HepG2 (cell line): ENCODE data around the gene CIAO3. TPM values are rescaled to one million over a fixed set of nuclear protein-coding genes. Genes with fewer than 3 reads are reported as not detected.

Experiments used
- ATAC-seq: fragments of 200-7000 bp; cut with Tn5 transposase; 3 replicates; pipeline ENCODE4 v1.9.1; 2020; ENCODE audit warnings: mild to moderate bottlenecking, moderate library complexity
- BruUV-seq: library from RNA; stranded (reverse); fragments of 400-500 nt; replicated peaks from 2 replicates; lab custom pipeline; 2021; lab: Mats Ljungman, UMichigan
- CTCF ChIA-PET: fragments of 300-600 bp; formaldehyde crosslinking; extraction: SDS; loops from one replicate; lab custom pipeline; 2021; ENCODE audit warnings: low total read pairs, inconsistent platforms, low intra/inter-chr PET ratio; lab: Yijun Ruan, JAX
- POLR2A ChIA-PET: fragments of 350-600 bp; sonication (Branson Sonifier 250); formaldehyde crosslinking; loops from one replicate; lab custom pipeline; 2020; ENCODE audit warnings: antibody characterized with exemption, inconsistent platforms; lab: Yijun Ruan, JAX
- DNase-seq: peaks from one replicate; pipeline ENCODE4 v3.0.0-alpha.2; 2015; ENCODE audit warnings: low spot score
- FAIRE-seq: peaks from 3 replicates; lab custom pipeline; 2011; peaks lifted over from hg19 to GRCh38; lab: Jason Lieb, UNC
- H2AFZ ChIP-seq: one replicate; pipeline ENCODE4 v1.6.1; 2011; ENCODE audit warnings: low read length, inconsistent platforms
- H3K27ac ChIP-seq: fragments of 300-600 bp; 3 replicates; pipeline ENCODE4 v1.8.0; 2011; ENCODE audit warnings: mixed run types, mild to moderate bottlenecking, mixed read lengths, low read length, inconsistent platforms; ENCODE audit not compliant: insufficient read depth; ENCODE audit errors: extremely low read length
- H3K27me3 ChIP-seq, 2 experiments: fragments of 200-600 bp in 1 of 2; 2 replicates in 1 of 2; 3 replicates in 1 of 2; pipeline versions ENCODE4 v1.6.0 to v1.8.0; 2011; ENCODE audit warnings: low read length in 2 of 2, mild to moderate bottlenecking in 2 of 2, moderate library complexity in 2 of 2, inconsistent platforms in 1 of 2; ENCODE audit not compliant: insufficient read depth in 2 of 2, control insufficient read depth in 1 of 2
- H3K36me3 ChIP-seq, 2 experiments: fragments of 200-600 bp in 1 of 2; replicated peaks in 1 of 2; 2 replicates in 1 of 2; 3 replicates in 1 of 2; pipeline versions ENCODE4 v1.5.1 to v1.8.0; 2011; ENCODE audit warnings: low read length in 2 of 2, inconsistent platforms in 1 of 2; ENCODE audit not compliant: insufficient read depth in 2 of 2, control insufficient read depth in 1 of 2
- H3K4me1 ChIP-seq: 2 replicates; pipeline ENCODE4 v1.5.1; 2012; ENCODE audit warnings: low read length, inconsistent platforms; ENCODE audit not compliant: insufficient read depth
- H3K4me2 ChIP-seq: 2 replicates; pipeline ENCODE4 v1.6.0; 2011; ENCODE audit warnings: low read depth, low read length, inconsistent platforms
- H3K4me3 ChIP-seq, 3 experiments: fragments of 200-600 bp in 1 of 3; sonication (generic), shearing (Covaris generic) in 1 of 3; replicated peaks in 1 of 3; 2 replicates each; pipeline ENCODE4 v1.5.1; 2011 to 2016; ENCODE audit warnings: low read length in 3 of 3, inconsistent platforms in 2 of 3, low read depth in 2 of 3, mild to moderate bottlenecking in 2 of 3, control low read depth in 1 of 3, mixed read lengths in 1 of 3; ENCODE audit not compliant: insufficient read depth in 1 of 3
- H3K79me2 ChIP-seq: one replicate; pipeline ENCODE4 v1.6.1; 2011; ENCODE audit warnings: low read length, inconsistent platforms; ENCODE audit not compliant: insufficient read depth
- H3K9ac ChIP-seq: 2 replicates; pipeline ENCODE4 v1.6.0; 2011; ENCODE audit warnings: mild to moderate bottlenecking, low read depth, low read length, inconsistent platforms; ENCODE audit not compliant: insufficient read depth
- H3K9me3 ChIP-seq: 2 replicates; pipeline ENCODE4 v1.5.1; 2012; ENCODE audit warnings: mild to moderate bottlenecking, low read length
- H4K20me1 ChIP-seq: 2 replicates; pipeline ENCODE4 v1.6.0; 2011; ENCODE audit warnings: inconsistent platforms, mild to moderate bottlenecking, low read length, moderate library complexity; ENCODE audit not compliant: insufficient read depth
- ASH2L ChIP-seq: fragments of 300-600, 200-600 bp; sonication (generic); IDR thresholded peaks from 2 replicates; pipeline ENCODE4 v1.7.0; 2017; ENCODE audit warnings: low read depth, mild to moderate bottlenecking, moderate library complexity, mixed read lengths, low read length; ENCODE audit not compliant: insufficient read length
- ATF3 ChIP-seq: sonication (generic); formaldehyde crosslinking; IDR thresholded peaks from 2 replicates; pipeline ENCODE4 v1.4.0; 2020; ENCODE audit warnings: missing genetic modification reagents
- BORCS8-MEF2B ChIP-seq: sonication (generic); formaldehyde crosslinking; IDR thresholded peaks from 2 replicates; pipeline ENCODE4 v1.8.0; 2022; ENCODE audit warnings: mild to moderate bottlenecking, missing genetic modification reagents
- HDAC2 ChIP-seq: sonication (generic); formaldehyde crosslinking; IDR thresholded peaks from 2 replicates; pipeline ENCODE4 v1.4.0; 2020; ENCODE audit warnings: missing genetic modification reagents
- HMG20A ChIP-seq: IDR thresholded peaks from 2 replicates; pipeline ENCODE4 v1.6.1; 2016; ENCODE audit warnings: borderline replicate concordance
- PAXIP1 ChIP-seq: sonication (generic); formaldehyde crosslinking; conservative IDR thresholded peaks from 2 replicates; pipeline ENCODE4 v1.4.0; 2020; ENCODE audit warnings: mild to moderate bottlenecking, missing genetic modification reagents, moderate library complexity
- POLR2A ChIP-seq, 2 experiments: IDR thresholded peaks; 2 replicates each; pipeline ENCODE4 v1.6.1; 2011; ENCODE audit warnings: low read depth in 2 of 2, low read length in 2 of 2, mild to moderate bottlenecking in 1 of 2, moderate library complexity in 1 of 2; ENCODE audit not compliant: insufficient read depth in 1 of 2
- SRSF1 ChIP-seq: fragments of 200-400 bp; formaldehyde crosslinking; optimal IDR thresholded peaks from 2 replicates; pipeline ENCODE3; 2017; ENCODE audit warnings: mild to moderate bottlenecking, low read depth, low read length, moderate library complexity
- TBX2 ChIP-seq: sonication (generic); formaldehyde crosslinking; IDR thresholded peaks from 2 replicates; pipeline ENCODE4 v1.5.0; 2020; ENCODE audit warnings: missing genetic modification reagents, mild to moderate bottlenecking, borderline replicate concordance
- ZFAT ChIP-seq: sonication (generic); formaldehyde crosslinking; conservative IDR thresholded peaks from 2 replicates; pipeline ENCODE4 v1.8.1; 2023; ENCODE audit warnings: missing genetic modification reagents, inconsistent platforms
- ZNF672 ChIP-seq: sonication (generic); formaldehyde crosslinking; IDR thresholded peaks from 2 replicates; pipeline ENCODE4 v1.8.1; 2022; ENCODE audit warnings: missing genetic modification reagents
- WGBS: methylation state at CpG from one replicate; pipeline ENCODE4 v1.1.6; 2017; ENCODE audit warnings: low lambda C conversion rate; 5-methylcytosine and 5-hydroxymethylcytosine counted together
- in situ Hi-C: cut with HindIII; loops from 2 replicates; pipeline ENCODE4 v1.10.0; 2017; ENCODE audit warnings: low pct_unique_long_range_greater_than_20kb; ENCODE audit not compliant: extremely low pct_ligation_motif_present
- intact Hi-C: fragments of 100-400 bp; cut with micrococcal nuclease; formaldehyde crosslinking; loops from one replicate; pipeline ENCODE4 v1.10.0; 2022; ENCODE audit not compliant: unreplicated experiment
- polyA plus RNA-seq, 8 experiments: library from polyadenylated mRNA; depleted of rRNA in 3 of 8; stranded (reverse) in 7 of 8; unstranded in 1 of 8; fragments of >200 nt; fragmentation: Illumina TruSeq in 4 of 8; extraction: Trizol in 4 of 8; gene quantifications; 2 replicates each; pipeline versions ENCODE4 v1.2.1 to v1.2.3, GENCODE V29; 2011 to 2016; ENCODE audit warnings: low read depth in 4 of 8, missing spikeins in 1 of 8, mixed read lengths in 1 of 8; ENCODE audit not compliant: insufficient read depth in 1 of 8
- total RNA-seq, 5 experiments: library from RNA; depleted of rRNA; stranded (reverse); fragments of >200 nt; fragmentation: Illumina TruSeq; extraction: Trizol; gene quantifications; 2 replicates each; pipeline ENCODE4 v1.2.3, GENCODE V29; 2016; ENCODE audit warnings: low read depth in 1 of 5

CIAO3 gene
- total and polyA plus RNA-seq, 2 of the 13 experiments (the other 11 are each of a cell fraction or from before 2014, with no cell fraction given), result 21.7 to 25.0 TPM

GRCh38 chr16:761625-762513 lies 21.1 kb upstream of the CIAO3 start:
- Histone ChIP-seq H3K27me3 (peaks cover 3 to 9% of the 10 kb centered on the region in 2 experiments; a peak in 4 of 5 replicates), H3K27ac (no peak overlapping the region), H3K9me3 (no peaks in the 10 kb centered on the region), H3K9ac (peak overlapping the region; percentile 19; the same call in 1 of the 2 replicates), H3K4me3 (peak overlapping the region in 2 of 3 experiments; percentile 40 to 68; a peak in 3 of 6 replicates), H3K79me2 (no peaks in the 10 kb centered on the region), H3K4me2 (peak overlapping the region; percentile 84), H4K20me1 (no peaks in the 10 kb centered on the region), H3K4me1 (peaks cover 32% of the 10 kb centered on the region), H3K36me3 (no peaks in the 10 kb centered on the region), H2AFZ (no peak overlapping the region)
- intact Hi-C loops, result no loop called here
- DNase-seq, result no peak
- no peak for FAIRE-seq
- POLR2A ChIA-PET, result interaction anchor here (0.8 to 2.0 kb wide), 13 partner anchors 8 to 49 kb away, joined by 3 to 18 read pairs (median 4); partner anchors contain the start of genes ANTKMT, CCDC78, CHTF18 and CIAO3
- CTCF ChIA-PET, result no interaction called here
- peak; percentile 5 for ATAC-seq
- 38% methylated on average over 2 of the region's 22 CpGs for WGBS
- in situ Hi-C loops, result no loop called here
- TF ChIP-seq ZNF672 (no peak), SRSF1 (peak; percentile 25), HMG20A (CRISPR knock-in tag) (no peak), ZFAT (CRISPR knock-in tag) (no peak)
- no TSS peak for BruUV-seq

GRCh38 chr16:760545-761343 lies 19.9 kb upstream of the CIAO3 start, which contains the start of gene MSLN:
TSS of gene MSLN (plus strand) at chr16:760734. CDS start at chr16:762681, 1,947 bp downstream.
- Histone ChIP-seq H3K9me3 (no peaks in the 10 kb centered on the region), H2AFZ (no peak within 1 kb of the TSS), H3K27me3 (peaks cover 3 to 17% of the 10 kb centered on the region in 2 experiments; a peak in 4 of 5 replicates), H3K27ac (no peak within 1 kb of the TSS), H3K9ac (peak within 1 kb of the TSS; percentile 19; the same call in 1 of the 2 replicates), H3K79me2 (no peaks in the 10 kb centered on the region), H3K4me1 (peaks cover 32% of the 10 kb centered on the region), H4K20me1 (no peaks in the 10 kb centered on the region), H3K36me3 (no peaks in the 10 kb centered on the region), H3K4me3 (peak within 1 kb of the TSS; percentile 40 to 68 (median 41); a peak in 5 of 6 replicates), H3K4me2 (peak within 1 kb of the TSS; percentile 84)
- CTCF ChIA-PET, result no interaction called here
- WGBS, result 8% methylated on average over 11 of the region's 37 CpGs
- intact Hi-C loops, result no loop called here
- DNase-seq (peak; percentile 61), FAIRE-seq (no peak), ATAC-seq (peak; percentile 76)
- in situ Hi-C loops, result no loop called here
- TSS peak; percentile 50 for BruUV-seq
- POLR2A ChIA-PET, result interaction anchor here (0.8 to 2.0 kb wide), 14 partner anchors 9 to 66 kb away, joined by 3 to 18 read pairs (median 4); partner anchors contain the start of genes ANTKMT, CCDC78, CHTF18 and CIAO3
- TF ChIP-seq HDAC2 (CRISPR knock-in tag) (peak; percentile 15; the same call in 1 of the 2 replicates), POLR2A (IDR thresholded peaks at IDR 0.05; ENCODE audit: insufficient read depth in 1 of 2, low read depth in 2 of 2, low read length in 2 of 2) (peak in 1 of 2 experiments; percentile 48; a peak in 1 of 4 replicates), ATF3 (CRISPR knock-in tag) (no peak), PAXIP1 (peak; percentile 62), ASH2L (no peak), BORCS8-MEF2B (CRISPR knock-in tag) (0 out of 2 replicates have a peak, but pooled peaks have one; percentile 22), TBX2 (CRISPR knock-in tag) (peak; percentile 30; the same call in 1 of the 2 replicates)
